ENCODE data around the gene ZNF254. TPM values are rescaled to one million over a fixed set of nuclear protein-coding genes. Genes with fewer than 3 reads are reported as not detected.

The ZNF254 gene
- total RNA-seq, 1 experiment from 2014 or later = 2.1 TPM

DNA sequence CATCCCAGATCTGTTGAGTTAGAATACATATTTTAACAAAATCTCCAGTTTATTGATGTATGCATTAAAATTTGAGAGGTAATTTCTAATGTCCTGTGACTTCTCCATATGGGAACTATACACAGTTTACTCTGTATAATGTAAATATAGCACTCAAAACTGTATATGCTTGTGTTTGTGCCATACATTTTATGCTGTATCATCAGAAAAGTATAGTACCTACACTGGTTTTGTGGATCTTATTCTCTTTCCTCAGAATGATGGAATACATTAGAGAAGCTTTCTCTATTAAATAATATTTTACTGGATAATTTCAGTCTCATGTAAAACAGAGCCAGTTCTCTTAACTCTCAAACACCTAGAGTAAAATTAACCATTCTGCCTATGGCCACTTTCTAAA is 53.6 kb downstream of the ZNF254 start:
- Histone ChIP-seq H3K4me3 (no peak overlapping the region), H3K36me3 (no peaks in the 10 kb centered on the region; the same call in none of the 2 replicates), H3K27me3 (no peaks in the 10 kb centered on the region), H3K9me3 (peaks cover 7% of the 10 kb centered on the region; the same call in 1 of the 2 replicates)
- no peak for DNase-seq

GRCh38 chr19:24141612-24142011 is 54.6 kb downstream of the ZNF254 start:
- no peaks in the 10 kb centered on the region for H3K27me3 ChIP-seq
- no peak for DNase-seq
- no peaks in the 10 kb centered on the region; the same call in 1 of the 2 replicates for H3K9me3 ChIP-seq
- no peak overlapping the region for H3K4me3 ChIP-seq
- no peaks in the 10 kb centered on the region; the same call in 1 of the 2 replicates for H3K36me3 ChIP-seq

- H3K9me3 ChIP-seq = no peaks in the 10 kb centered on the region; the same call in 1 of the 2 replicates
- no peak overlapping the region for H3K4me3 ChIP-seq
- H3K36me3 ChIP-seq = no peaks in the 10 kb centered on the region; the same call in 1 of the 2 replicates
- no peaks in the 10 kb centered on the region for H3K27me3 ChIP-seq
- DNase-seq = no peak
Measured at GRCh38 chr19:24142771-24143170, 55.8 kb downstream of the ZNF254 start.

- H3K4me3 ChIP-seq = no peak overlapping the region
- DNase-seq = no peak
- H3K9me3 ChIP-seq = no peaks in the 10 kb centered on the region
- no peaks in the 10 kb centered on the region for H3K36me3 ChIP-seq
- no peaks in the 10 kb centered on the region for H3K27me3 ChIP-seq
Measured at GRCh38 chr19:24159707-24160106, 72.7 kb downstream of the ZNF254 start.

DNA sequence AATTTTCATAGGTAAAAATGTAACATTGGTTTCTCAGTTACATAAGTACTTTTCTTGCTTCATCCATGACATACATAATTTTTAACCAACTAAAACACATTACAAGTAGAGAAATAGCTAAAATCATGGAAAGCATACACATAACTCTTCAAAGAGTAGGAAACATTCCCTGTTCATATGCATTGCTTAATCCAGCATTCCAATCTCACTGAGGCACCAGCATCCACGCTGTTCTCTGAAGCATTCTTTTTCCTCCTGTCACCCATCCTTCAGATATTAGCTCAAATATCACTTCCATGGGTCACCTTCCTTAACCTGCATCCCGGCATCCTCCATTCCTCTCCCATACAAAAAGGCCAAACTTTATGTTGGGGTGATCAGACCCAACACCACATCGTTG is 79.1 kb downstream of the ZNF254 start:
- Histone ChIP-seq H3K9me3 (no peaks in the 10 kb centered on the region), H3K4me3 (no peak overlapping the region), H3K36me3 (no peaks in the 10 kb centered on the region), H3K27me3 (no peaks in the 10 kb centered on the region)
- no peak for DNase-seq

DNA sequence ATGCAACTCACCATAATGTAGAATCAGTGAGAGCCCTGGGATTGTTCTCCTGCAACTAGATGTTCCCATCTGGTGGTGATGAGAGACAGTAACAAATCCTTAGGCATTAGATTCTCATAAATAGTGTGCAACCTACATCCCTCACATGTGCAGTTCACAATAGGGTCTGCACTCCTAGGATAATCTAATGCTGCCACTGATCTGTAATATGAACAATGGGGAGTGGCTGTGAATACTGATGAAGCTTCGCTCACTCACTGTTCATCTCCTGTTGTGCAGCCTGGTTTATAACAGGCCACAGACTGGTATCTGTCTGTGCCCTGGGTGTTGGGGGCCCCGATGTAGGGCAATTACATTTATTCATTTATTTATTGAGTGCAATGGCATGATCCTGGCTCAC is 86.9 kb downstream of the ZNF254 start:
- DNase-seq = no peak
- H3K36me3 ChIP-seq = no peaks in the 10 kb centered on the region
- H3K27me3 ChIP-seq = no peaks in the 10 kb centered on the region
- H3K4me3 ChIP-seq = no peak overlapping the region
- H3K9me3 ChIP-seq = no peaks in the 10 kb centered on the region

- H3K4me3 ChIP-seq = no peak overlapping the region
- no peaks in the 10 kb centered on the region for H3K36me3 ChIP-seq
- no peak for DNase-seq
Measured at GRCh38 chr19:24177686-24178085, 90.7 kb downstream of the ZNF254 start.

DNA sequence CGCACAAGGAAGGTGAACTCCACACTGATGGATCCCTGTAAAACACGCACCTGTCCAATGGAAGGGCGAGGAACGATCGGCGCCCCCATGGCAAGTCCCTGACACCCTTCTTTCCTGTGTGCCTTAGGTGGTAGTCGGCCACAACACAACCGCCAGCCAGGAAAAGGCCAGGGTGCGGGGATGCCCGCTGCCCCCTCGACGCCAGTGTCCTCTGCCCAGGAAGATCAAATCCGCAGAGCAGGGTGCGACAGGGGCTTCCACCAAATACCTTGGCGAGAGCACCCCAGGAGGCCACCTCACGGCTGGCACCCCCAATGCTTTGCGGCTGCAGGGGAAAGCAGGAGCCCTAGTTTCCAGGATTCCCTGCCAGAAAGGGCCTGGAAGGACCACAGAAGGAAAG is 91.2 kb downstream of the ZNF254 start:
- Histone ChIP-seq H3K4me3 (no peak overlapping the region), H3K9me3 (no peaks in the 10 kb centered on the region), H3K27me3 (no peaks in the 10 kb centered on the region), H3K36me3 (no peaks in the 10 kb centered on the region)
- no peak for DNase-seq

More at GRCh38 chr19:24177686-24178085, 90.7 kb downstream of the ZNF254 start:
- no peaks in the 10 kb centered on the region for H3K27me3 ChIP-seq
- H3K9me3 ChIP-seq = no peaks in the 10 kb centered on the region

Other genes starting within 250 kb of the ZNF254 start
- 4.4 and 8.1 TPM in 2 replicates for gene ZNF726, start 172.3 kb upstream of the ZNF254 start, total RNA-seq (2014; rRNA removed; shearing (Covaris generic); ENCODE audit: low replicate concordance)

Data from MG63 (cell line).